Kidney (tissue), 14 donors: Measurements from ENCODE around the gene DNAH3. TPM values are rescaled to one million over a fixed set of nuclear protein-coding genes. Genes with fewer than 3 reads are reported as not detected.

ENCODE experiments used
- DNase-seq, 5 donors: peaks; one replicate each; pipeline ENCODE4 v3.0.0-alpha.2; 2013 to 2020
- FAIRE-seq: peaks from 2 replicates; lab custom pipeline; 2012; peaks lifted over from hg19 to GRCh38; lab: Jason Lieb, UNC
- H3K27ac ChIP-seq, 2 donors: one replicate each; pipeline ENCODE4 v1.7.0; 2013; ENCODE audit warnings: low read depth in 2 of 2, low read length in 2 of 2, inconsistent platforms in 1 of 2
- H3K27me3 ChIP-seq: one replicate; pipeline ENCODE4 v1.7.1; 2013; ENCODE audit warnings: low read length, inconsistent platforms; ENCODE audit not compliant: control insufficient read depth, insufficient read depth
- H3K36me3 ChIP-seq, 3 donors: one replicate each; pipeline versions ENCODE4 v1.7.0 to v1.7.1; 2013; ENCODE audit warnings: low read length in 3 of 3, control low read depth in 1 of 3, inconsistent platforms in 1 of 3; ENCODE audit not compliant: insufficient read depth in 3 of 3, control insufficient read depth in 2 of 3
- H3K4me1 ChIP-seq, 3 donors: one replicate each; pipeline versions ENCODE4 v1.7.0 to v1.7.1; 2013; ENCODE audit warnings: low read length in 3 of 3, inconsistent platforms in 1 of 3, low read depth in 1 of 3; ENCODE audit not compliant: control insufficient read depth in 2 of 3, insufficient read depth in 2 of 3
- H3K4me3 ChIP-seq, 3 donors: one replicate each; pipeline versions ENCODE4 v1.7.0 to v1.8.1; 2013; ENCODE audit warnings: low read length in 3 of 3, control low read depth in 1 of 3, inconsistent platforms in 1 of 3
- H3K9ac ChIP-seq, 3 donors: one replicate each; pipeline versions ENCODE4 v1.7.0 to v1.7.1; 2013; ENCODE audit warnings: low read length in 3 of 3, control low read depth in 1 of 3, inconsistent platforms in 1 of 3
- H3K9me3 ChIP-seq, 3 donors: one replicate each; pipeline versions ENCODE4 v1.7.0 to v1.7.1; 2013; ENCODE audit warnings: low read length in 3 of 3, control low read depth in 1 of 3, inconsistent platforms in 1 of 3; ENCODE audit not compliant: control insufficient read depth in 2 of 3, insufficient read depth in 1 of 3
- CTCF ChIP-seq: IDR thresholded peaks from 3 replicates; pipeline ENCODE4 v1.5.1; 2012; ENCODE audit warnings: mild to moderate bottlenecking, moderate library complexity, borderline replicate concordance; ENCODE audit not compliant: insufficient read depth; ENCODE audit errors: extremely low read depth
- intact Hi-C: fragments of 100-400 bp; cut with DNase I; formaldehyde crosslinking; loops from one replicate; pipeline ENCODE4 v1.11.1; 2022
- polyA plus RNA-seq: library from polyadenylated mRNA; stranded (reverse); fragments of 350-450 nt; fragmentation: Illumina TruSeq; extraction: RNeasy Lipid Tissue Mini Kit (QIAGEN cat#74804); gene quantifications from one replicate; pipeline ENCODE4 v1.2.3, GENCODE V29; 2014; ENCODE audit warnings: low read depth, low replicate concordance; ENCODE audit not compliant: insufficient read depth
- total RNA-seq: library from RNA; stranded (reverse); fragmentation: NEBNext Ultra II Directional; extraction: Animal tissue kit (Norgen Biotek cat#: 25700); gene quantifications from one replicate; pipeline ENCODE4 v1.2.1, GENCODE V29; 2021
- donor health status: control.
- donor health status: control.
- donor health status: control.
- donor health status: control.
- donor health status: control.
- donor health status: DM: yes; HTN: yes; CAD: no.
- donor health status: Normal renal cell carcinoma (clear cell type).

Gene DNAH3
- total and polyA plus RNA-seq, 2 donors from 2014 or later, result 0.19 to 0.57 TPM

- Histone ChIP-seq H3K9ac (no peak overlapping the region), H3K36me3 (no peaks in the 10 kb centered on the region), H3K9me3 (peaks cover 0 to 4% (median 0%) of the 10 kb centered on the region in 3 donors), H3K27ac (no peak overlapping the region), H3K27me3 (no peaks in the 10 kb centered on the region), H3K4me1 (no peaks in the 10 kb centered on the region), H3K4me3 (no peak overlapping the region)
- no peak for TF ChIP-seq CTCF
- DNase-seq (no peak), FAIRE-seq (no peak)
- intact Hi-C loops, result no loop called here
These were observed 57.7 kb downstream of the DNAH3 start for GRCh38 chr16:21092951-21093350.

GRCh38 chr16:21088646-21089538, 61.8 kb downstream of the DNAH3 start:
- TF ChIP-seq CTCF, result no peak
- H3K36me3 ChIP-seq, result no peaks in the 10 kb centered on the region
- DNase-seq (peak in 2 of 5 donors; percentile 25 to 26), FAIRE-seq (no peak)
- H3K27me3 ChIP-seq, result no peaks in the 10 kb centered on the region
- intact Hi-C loops, result no loop called here
- H3K4me1 ChIP-seq, result no peaks in the 10 kb centered on the region
- no peak overlapping the region for H3K4me3 ChIP-seq
- peaks cover 0 to 4% (median 0%) of the 10 kb centered on the region in 3 donors for H3K9me3 ChIP-seq
- no peak overlapping the region for H3K9ac ChIP-seq
- H3K27ac ChIP-seq, result no peak overlapping the region

GRCh38 chr16:21088143-21088542, 62.5 kb downstream of the DNAH3 start:
- Histone ChIP-seq H3K9me3 (peaks cover 0 to 4% (median 0%) of the 10 kb centered on the region in 3 donors), H3K4me1 (no peaks in the 10 kb centered on the region), H3K27ac (no peak overlapping the region), H3K9ac (no peak overlapping the region), H3K36me3 (no peaks in the 10 kb centered on the region), H3K4me3 (no peak overlapping the region), H3K27me3 (no peaks in the 10 kb centered on the region)
- FAIRE-seq, result no peak
- no peak for TF ChIP-seq CTCF
- DNase-seq, result no peak
- intact Hi-C loops, result no loop called here
